Ecto neural progenitor cell (in vitro differentiated cells): ENCODE data around the gene ANO9.

Experiments used
- DNase-seq: peaks from one replicate; pipeline ENCODE4 v3.0.0-alpha.2; 2018; ENCODE audit warnings: low spot score

ANO9 gene

GRCh38 chr11:368414-369335 is 73.1 kb downstream of the ANO9 start:
- DNase-seq, result no peak

GRCh38 chr11:367956-368413 is 73.8 kb downstream of the ANO9 start:
- no peak for DNase-seq
